OCI-LY1 (cell line): ENCODE measurements around the gene BUD23.

Experiments used
- EZH2 ChIP-seq: fragments of 200-600 bp; sonication (generic), shearing (Covaris generic); IDR thresholded peaks from 2 replicates; pipeline ENCODE4 v1.8.0; 2017; ENCODE audit warnings: borderline replicate concordance, mixed run types, mild to moderate bottlenecking, antibody characterized with exemption, low read length, moderate library complexity, mixed read lengths
- TF ChIP-seq, protein P1 (sequence below): fragments of 200-600 bp; sonication (generic), shearing (Covaris generic); IDR thresholded peaks from 2 replicates; pipeline ENCODE4 v1.5.1; 2017; ENCODE audit warnings: mild to moderate bottlenecking, antibody characterized with exemption, low read length, moderate library complexity, mixed read lengths

DNA sequence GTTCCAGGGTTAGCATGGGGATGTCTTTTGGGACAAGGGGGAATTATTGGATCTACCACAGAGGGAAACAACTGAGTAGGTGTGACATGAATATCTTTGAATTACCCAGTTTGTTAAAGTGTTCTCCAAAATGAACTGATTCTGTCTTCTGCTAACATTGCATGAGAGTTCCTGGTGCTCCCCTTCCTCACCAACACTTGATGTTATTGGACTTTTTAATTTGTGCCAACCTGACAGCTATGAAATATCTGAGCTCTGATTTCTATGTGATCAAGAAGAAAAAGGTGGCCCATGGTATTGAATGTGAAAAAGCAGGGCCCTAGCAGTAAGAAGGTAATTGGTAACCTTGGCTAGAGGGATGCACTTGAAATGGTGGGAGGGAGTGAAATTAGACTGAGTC is 20.4 kb upstream of the BUD23 start:
- TF ChIP-seq, protein P1, sequence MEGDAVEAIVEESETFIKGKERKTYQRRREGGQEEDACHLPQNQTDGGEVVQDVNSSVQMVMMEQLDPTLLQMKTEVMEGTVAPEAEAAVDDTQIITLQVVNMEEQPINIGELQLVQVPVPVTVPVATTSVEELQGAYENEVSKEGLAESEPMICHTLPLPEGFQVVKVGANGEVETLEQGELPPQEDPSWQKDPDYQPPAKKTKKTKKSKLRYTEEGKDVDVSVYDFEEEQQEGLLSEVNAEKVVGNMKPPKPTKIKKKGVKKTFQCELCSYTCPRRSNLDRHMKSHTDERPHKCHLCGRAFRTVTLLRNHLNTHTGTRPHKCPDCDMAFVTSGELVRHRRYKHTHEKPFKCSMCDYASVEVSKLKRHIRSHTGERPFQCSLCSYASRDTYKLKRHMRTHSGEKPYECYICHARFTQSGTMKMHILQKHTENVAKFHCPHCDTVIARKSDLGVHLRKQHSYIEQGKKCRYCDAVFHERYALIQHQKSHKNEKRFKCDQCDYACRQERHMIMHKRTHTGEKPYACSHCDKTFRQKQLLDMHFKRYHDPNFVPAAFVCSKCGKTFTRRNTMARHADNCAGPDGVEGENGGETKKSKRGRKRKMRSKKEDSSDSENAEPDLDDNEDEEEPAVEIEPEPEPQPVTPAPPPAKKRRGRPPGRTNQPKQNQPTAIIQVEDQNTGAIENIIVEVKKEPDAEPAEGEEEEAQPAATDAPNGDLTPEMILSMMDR = no peak
- no peak for TF ChIP-seq EZH2
